Measurements from ENCODE around the gene SPOCK2. TPM values are rescaled to one million over a fixed set of nuclear protein-coding genes. Genes with fewer than 3 reads are reported as not detected.

SPOCK2 gene
- total and polyA plus RNA-seq, 10 of the 15 experiments (the other 5 are each of a cell fraction or from before 2014, with no cell fraction given), result 0.02 to 1.5 (median 0.58) TPM

GRCh38 chr10:72110673-72111401 lies 22.5 kb upstream of the SPOCK2 start:
- H3K4me1 ChIP-seq (ENCODE audit: control insufficient read depth, insufficient read depth, low read length), result peaks cover 5% of the 10 kb centered on the region; the same call in 1 of the 2 replicates
- H2AFZ ChIP-seq (ENCODE audit: control insufficient read depth, low read depth, low read length), result no peak overlapping the region
- H3K9me3 ChIP-seq (replicated peaks; ENCODE audit: control insufficient read depth, insufficient read depth, low read length), result no peaks in the 10 kb centered on the region
- in situ Hi-C loops (cut with MboI), result no loop called here
- ATAC-seq, result no peak
- H3K36me3 ChIP-seq (ENCODE audit: control insufficient read depth in 2 of 2, insufficient read depth in 2 of 2, low read length in 1 of 2), result peaks cover 0 to 9% of the 10 kb centered on the region in 2 experiments; a peak in 2 of 4 replicates
- ChIA-PET CTCF (no interaction called here), RAD21 (ENCODE audit: unreplicated experiment) (no interaction called here), SMC1A (ENCODE audit: uncharacterized antibody, unreplicated experiment) (no interaction called here), POLR2A (interaction anchor here (0.6 kb wide), 2 partner anchors 14 to 645 kb away, joined by 3 read pairs; no protein-coding TSS in a partner anchor)
- no TSS peak for BruUV-seq (replicated peaks)
- no peak overlapping the region for H3K4me3 ChIP-seq
- no peak overlapping the region for H3K9ac ChIP-seq (ENCODE audit: control insufficient read depth, insufficient read depth, low read length)
- H3K4me2 ChIP-seq (ENCODE audit: control insufficient read depth, insufficient read depth), result no peak overlapping the region
- WGBS (ENCODE audit: insufficient coverage, insufficient replicate concordance, low lambda C conversion rate, missing lambda C conversion rate), result 92% methylated on average over 11 of the region's 11 CpGs
- FAIRE-seq, result no peak
- no peaks in the 10 kb centered on the region for H3K79me2 ChIP-seq (ENCODE audit: control insufficient read depth, insufficient read depth, low read length)
- no peak for DNase-seq (ENCODE audit: low read depth, low spot score)
- no peaks in the 10 kb centered on the region for H4K20me1 ChIP-seq (ENCODE audit: control insufficient read depth, insufficient read depth)
- intact Hi-C loops (cut with micrococcal nuclease; ENCODE audit: unreplicated experiment), result no loop called here
- TF ChIP-seq CHD4 (IDR thresholded peaks at IDR 0.05), result no peak
- no peak for TF ChIP-seq SREBF2 (IDR thresholded peaks at IDR 0.05; ENCODE audit: low read length)
- no peak for TF ChIP-seq ZZZ3 (IDR thresholded peaks at IDR 0.05; ENCODE audit: control insufficient read depth, insufficient read length, low read depth)
- TF ChIP-seq JUND (IDR thresholded peaks at IDR 0.05; ENCODE audit: low read depth, low read length), result no peak
- no peak for TF ChIP-seq FOS (IDR thresholded peaks at IDR 0.05; ENCODE audit: borderline replicate concordance, extremely low read depth, insufficient read length)
- TF ChIP-seq NR2F1 (conservative IDR thresholded peaks at IDR 0.05), result no peak
- no peak for TF ChIP-seq HDAC2 (IDR thresholded peaks at IDR 0.05)
- no peak for TF ChIP-seq RBBP5 (conservative IDR thresholded peaks at IDR 0.05)
- no peak for TF ChIP-seq KDM1A (IDR thresholded peaks at IDR 0.05; ENCODE audit: borderline replicate concordance)
- TF ChIP-seq SREBF1 (IDR thresholded peaks at IDR 0.05; ENCODE audit: low read length), result no peak
- H3K27ac ChIP-seq (ENCODE audit: control insufficient read depth, insufficient read depth), result no peak overlapping the region
- no peaks in the 10 kb centered on the region for H3K27me3 ChIP-seq (replicated peaks in 1 of 2; ENCODE audit: control insufficient read depth in 2 of 2, insufficient read depth in 2 of 2, low read length in 1 of 2)

Measured in GM12878 (cell line).